Activated naive CD8-positive, alpha-beta T cell treated with anti-CD3 and anti-CD28 coated beads for 36 hours (primary cell): ENCODE results near the gene NAGK. TPM values are rescaled to one million over a fixed set of nuclear protein-coding genes. Genes with fewer than 3 reads are reported as not detected.

Experiments
- DNase-seq: peaks from one replicate; pipeline ENCODE4 v3.0.0; 2021
- H3K27ac Mint-ChIP-seq: one replicate; pipeline ENCODE4 v1.8.0; 2022; ENCODE audit warnings: mild to moderate bottlenecking, moderate library complexity, mixed read lengths
- H3K27me3 Mint-ChIP-seq: one replicate; pipeline ENCODE4 v1.8.0; 2022; ENCODE audit warnings: mild to moderate bottlenecking, mixed read lengths
- H3K36me3 Mint-ChIP-seq: one replicate; pipeline ENCODE4 v1.8.0; 2021; ENCODE audit warnings: mild to moderate bottlenecking, mixed read lengths
- H3K4me1 Mint-ChIP-seq: one replicate; pipeline ENCODE4 v1.8.0; 2021; ENCODE audit warnings: mixed read lengths
- H3K4me3 Mint-ChIP-seq: one replicate; pipeline ENCODE4 v1.8.0; 2022; ENCODE audit warnings: mild to moderate bottlenecking, moderate library complexity, mixed read lengths
- H3K9me3 Mint-ChIP-seq: one replicate; pipeline ENCODE4 v1.8.0; 2022; ENCODE audit warnings: mixed read lengths
- total RNA-seq, 2 experiments: library from RNA; stranded (reverse); gene quantifications; one replicate each; pipeline ENCODE4 v1.2.3, GENCODE V29; 2021

The NAGK gene
- total RNA-seq, 2 experiments from 2014 or later, result 55.6 to 62.1 TPM

- Mint-ChIP-seq H3K27ac (no peak overlapping the region), H3K9me3 (no peaks in the 10 kb centered on the region), H3K27me3 (peaks cover 5% of the 10 kb centered on the region), H3K4me3 (no peak overlapping the region), H3K4me1 (peaks cover 10% of the 10 kb centered on the region), H3K36me3 (no peaks in the 10 kb centered on the region)
- no peak for DNase-seq
These were observed 5.2 kb upstream of the NAGK start for GRCh38 chr2:71063216-71063615.

DNA sequence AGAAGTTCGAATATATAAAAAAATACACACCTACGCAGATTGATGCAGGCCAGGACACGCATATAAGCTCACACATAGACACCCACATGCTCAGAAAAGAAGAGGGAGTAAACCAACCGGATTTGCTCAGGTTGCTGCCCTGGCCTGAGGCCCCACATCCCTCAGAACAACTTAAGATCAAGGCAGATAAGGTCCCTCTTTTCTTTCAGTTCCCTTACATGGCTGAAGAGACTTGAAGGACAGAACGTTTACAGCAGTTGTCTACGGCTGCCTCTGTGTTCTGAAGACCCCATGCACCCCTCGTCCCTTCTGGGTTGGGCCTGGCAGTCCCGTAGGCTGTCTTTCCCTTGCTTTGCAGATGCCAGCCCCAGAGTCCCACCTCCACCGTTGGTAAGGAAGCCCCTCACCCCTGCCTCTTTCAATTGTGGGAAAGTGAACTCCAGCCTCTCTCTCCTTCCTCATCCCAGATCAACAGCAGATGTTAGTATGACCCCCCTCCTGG lies 4.3 kb upstream of the NAGK start:
- DNase-seq, result no peak
- Mint-ChIP-seq H3K9me3 (no peaks in the 10 kb centered on the region), H3K27me3 (peaks cover 5% of the 10 kb centered on the region), H3K27ac (no peak overlapping the region), H3K36me3 (no peaks in the 10 kb centered on the region), H3K4me1 (peaks cover 12% of the 10 kb centered on the region), H3K4me3 (no peak overlapping the region)

GRCh38 chr2:71064754-71065621 lies 3.5 kb upstream of the NAGK start:
- peaks cover 3% of the 10 kb centered on the region for H3K36me3 Mint-ChIP-seq

DNA sequence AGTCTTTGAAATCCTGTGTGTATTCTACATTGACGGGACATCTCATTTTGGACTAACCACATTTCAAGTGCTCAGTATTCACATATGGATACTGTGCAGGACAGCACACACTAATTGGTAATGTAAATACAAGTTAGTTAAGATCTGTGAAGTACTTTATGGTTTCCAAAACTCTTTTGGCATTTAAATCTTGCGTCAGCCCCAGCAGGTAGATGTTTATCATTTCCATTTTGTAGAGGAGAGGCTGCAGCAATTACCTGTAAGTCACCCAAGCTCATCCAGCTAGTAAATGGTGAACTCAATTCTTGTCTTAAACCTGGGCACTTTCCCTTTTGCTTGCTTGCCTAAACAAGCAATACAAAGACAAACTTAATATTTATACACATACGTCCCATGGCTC lies 1.6 kb upstream of the NAGK start:
- peaks cover 39% of the 10 kb centered on the region for H3K4me1 Mint-ChIP-seq
- DNase-seq, result no peak
- H3K4me3 Mint-ChIP-seq, result no peak overlapping the region
- H3K27ac Mint-ChIP-seq, result no peak overlapping the region
- H3K27me3 Mint-ChIP-seq, result no peaks in the 10 kb centered on the region
- H3K36me3 Mint-ChIP-seq, result peaks cover 9% of the 10 kb centered on the region
- H3K9me3 Mint-ChIP-seq, result no peaks in the 10 kb centered on the region

More at GRCh38 chr2:71064754-71065621, 3.5 kb upstream of the NAGK start:
- H3K27ac Mint-ChIP-seq, result no peak overlapping the region
- no peaks in the 10 kb centered on the region for H3K9me3 Mint-ChIP-seq
- DNase-seq, result no peak
- H3K4me1 Mint-ChIP-seq, result peaks cover 20% of the 10 kb centered on the region
- H3K27me3 Mint-ChIP-seq, result peaks cover 5% of the 10 kb centered on the region
- no peak overlapping the region for H3K4me3 Mint-ChIP-seq

DNA sequence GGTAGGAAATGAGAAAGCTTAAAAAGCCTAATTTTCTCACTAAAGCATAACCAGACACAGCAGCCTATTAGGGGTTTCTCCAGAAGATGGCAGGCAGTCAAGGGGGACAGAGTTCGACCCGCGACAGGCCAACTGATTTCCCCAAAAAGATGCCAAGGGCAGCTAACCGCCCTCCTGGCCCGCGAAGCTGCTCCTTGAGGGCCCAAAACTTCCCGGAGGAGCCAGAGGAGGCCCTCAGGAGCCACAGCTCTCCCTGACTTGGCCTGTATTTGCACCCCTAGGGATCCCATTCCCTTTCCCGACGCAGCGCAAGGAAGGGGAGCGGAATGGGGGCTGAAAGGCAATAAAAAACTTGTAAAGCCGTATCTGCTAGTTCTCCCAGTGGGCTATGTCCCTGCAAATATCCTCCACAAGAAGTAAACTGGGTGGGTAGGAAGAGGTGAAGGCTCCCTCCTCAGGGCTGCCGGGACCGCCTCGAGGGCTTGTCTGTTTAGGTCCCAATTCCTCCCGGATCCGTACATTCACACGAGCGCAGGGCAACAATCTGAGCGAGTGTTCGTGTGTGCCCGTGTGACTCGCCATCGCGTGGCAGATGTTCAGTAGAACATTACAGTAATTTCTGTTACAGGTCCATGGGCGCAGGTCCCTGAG lies 756 bp upstream of the NAGK start:
- H3K4me3 Mint-ChIP-seq, result peak overlapping the region; percentile 93
- H3K27me3 Mint-ChIP-seq, result no peaks in the 10 kb centered on the region
- peak; percentile 9 for DNase-seq
- peaks cover 10% of the 10 kb centered on the region for H3K36me3 Mint-ChIP-seq
- peak overlapping the region; percentile 98 for H3K27ac Mint-ChIP-seq
- no peaks in the 10 kb centered on the region for H3K9me3 Mint-ChIP-seq
- peaks cover 47% of the 10 kb centered on the region for H3K4me1 Mint-ChIP-seq

DNA sequence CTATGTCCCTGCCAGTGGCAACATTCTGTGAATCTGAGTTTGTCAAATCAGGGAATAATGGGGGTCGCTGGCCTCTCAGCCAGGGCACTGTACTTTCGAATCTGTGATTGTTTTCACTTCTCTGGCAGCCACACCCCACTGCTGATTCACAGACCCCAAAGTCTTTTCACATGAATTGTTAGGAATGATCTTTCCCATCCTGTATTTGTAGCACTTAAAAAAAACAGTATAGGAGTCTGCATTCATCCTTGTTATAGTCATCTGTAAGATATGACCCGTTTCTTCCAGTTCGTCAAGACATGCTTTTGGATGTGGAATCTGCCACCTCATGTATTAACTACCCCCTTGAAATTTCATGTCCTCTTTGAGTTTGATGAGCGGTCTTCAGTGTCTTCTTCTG lies 928 bp downstream of the NAGK start:
- Mint-ChIP-seq H3K27me3 (no peaks in the 10 kb centered on the region), H3K4me1 (peaks cover 56% of the 10 kb centered on the region), H3K27ac (peak overlapping the region; percentile 98), H3K36me3 (peaks cover 24% of the 10 kb centered on the region), H3K4me3 (peak overlapping the region; percentile 93), H3K9me3 (no peaks in the 10 kb centered on the region)
- no peak for DNase-seq

DNA sequence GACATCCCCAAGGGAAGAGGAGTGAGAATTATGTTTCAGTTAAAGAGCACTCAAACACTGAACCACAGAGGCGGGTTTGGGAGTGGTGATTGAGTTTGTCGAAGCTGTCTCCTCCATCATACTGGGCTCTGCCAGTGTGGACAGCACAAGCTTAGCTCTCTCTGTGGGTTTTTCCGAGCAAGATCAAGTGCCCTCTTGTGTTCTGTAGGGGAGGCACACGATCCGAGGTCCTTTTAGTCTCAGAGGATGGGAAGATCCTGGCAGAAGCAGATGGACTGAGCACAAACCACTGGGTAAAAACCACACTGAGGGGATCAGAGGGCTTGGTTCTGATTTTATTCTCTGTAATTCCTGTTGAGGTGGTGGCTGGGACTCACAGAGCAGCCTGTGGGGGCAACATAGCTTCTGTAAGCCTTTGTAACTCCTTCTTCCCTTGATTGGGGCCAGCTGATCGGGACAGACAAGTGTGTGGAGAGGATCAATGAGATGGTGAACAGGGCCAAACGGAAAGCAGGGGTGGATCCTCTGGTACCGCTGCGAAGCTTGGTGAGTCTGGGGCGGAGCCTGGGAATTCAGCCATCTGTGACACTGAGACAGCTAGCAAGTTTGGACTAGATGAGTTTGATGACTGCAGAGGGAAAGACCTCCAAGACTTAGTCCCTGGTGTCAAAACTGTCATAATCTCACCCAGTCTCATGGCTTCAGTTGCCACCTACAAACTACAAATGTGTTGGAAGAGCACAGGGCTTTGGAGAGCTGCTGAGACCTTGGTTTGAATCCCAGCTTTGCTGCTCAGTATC lies 2.0 kb downstream of the NAGK start:
- Mint-ChIP-seq H3K9me3 (no peaks in the 10 kb centered on the region), H3K4me3 (no peak overlapping the region), H3K27ac (peak overlapping the region; percentile 92), H3K4me1 (peaks cover 55% of the 10 kb centered on the region), H3K36me3 (peaks cover 26% of the 10 kb centered on the region), H3K27me3 (no peaks in the 10 kb centered on the region)
- DNase-seq, result no peak

- Mint-ChIP-seq H3K27ac (peak overlapping the region; percentile 92), H3K27me3 (no peaks in the 10 kb centered on the region), H3K4me1 (peaks cover 53% of the 10 kb centered on the region), H3K9me3 (no peaks in the 10 kb centered on the region), H3K36me3 (peaks cover 26% of the 10 kb centered on the region), H3K4me3 (peak overlapping the region; percentile 79)
- DNase-seq, result peak; percentile 61
These were observed 3.4 kb downstream of the NAGK start for GRCh38 chr2:71071681-71072398.

- peak overlapping the region; percentile 60 for H3K4me3 Mint-ChIP-seq
- peaks cover 26% of the 10 kb centered on the region for H3K36me3 Mint-ChIP-seq
These were observed 4.0 kb downstream of the NAGK start for GRCh38 chr2:71072492-71072891.

GRCh38 chr2:71073475-71073874 lies 5.0 kb downstream of the NAGK start:
- peak overlapping the region; percentile 5 for H3K27ac Mint-ChIP-seq
- H3K4me1 Mint-ChIP-seq, result peaks cover 47% of the 10 kb centered on the region
- DNase-seq, result no peak
- peaks cover 30% of the 10 kb centered on the region for H3K36me3 Mint-ChIP-seq
- H3K9me3 Mint-ChIP-seq, result no peaks in the 10 kb centered on the region
- H3K27me3 Mint-ChIP-seq, result no peaks in the 10 kb centered on the region
- H3K4me3 Mint-ChIP-seq, result no peak overlapping the region

More at GRCh38 chr2:71072492-71072891, 4.0 kb downstream of the NAGK start:
- peak overlapping the region; percentile 92 for H3K27ac Mint-ChIP-seq
- H3K4me1 Mint-ChIP-seq, result peaks cover 48% of the 10 kb centered on the region
- H3K9me3 Mint-ChIP-seq, result no peaks in the 10 kb centered on the region
- DNase-seq, result no peak
- no peaks in the 10 kb centered on the region for H3K27me3 Mint-ChIP-seq

DNA sequence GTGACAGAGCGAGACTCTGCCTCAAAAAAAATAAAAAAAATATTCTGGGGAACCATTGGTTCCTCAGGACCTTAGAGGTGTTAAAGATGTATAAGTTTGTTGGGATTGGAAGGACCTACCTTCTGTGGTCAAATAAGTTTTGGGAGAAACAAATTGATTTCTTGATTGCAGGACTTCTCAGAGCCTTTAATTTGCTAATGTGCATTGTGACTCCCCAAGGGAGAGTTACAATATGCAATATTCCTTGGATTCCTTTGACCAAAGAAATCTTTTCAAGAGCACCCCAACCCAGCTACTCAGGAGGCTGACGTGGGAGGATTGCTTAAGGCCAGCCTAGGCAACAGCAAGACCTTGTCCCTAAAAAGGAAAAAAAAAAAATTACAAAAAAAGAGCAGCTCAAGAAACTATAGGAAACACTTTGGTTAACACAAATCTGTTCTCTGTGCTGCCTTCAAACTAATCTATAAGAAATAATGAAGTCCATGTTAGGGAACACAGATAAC lies 6.5 kb downstream of the NAGK start:
- peaks cover 37% of the 10 kb centered on the region for H3K4me1 Mint-ChIP-seq
- no peak overlapping the region for H3K4me3 Mint-ChIP-seq
- DNase-seq, result no peak
- H3K36me3 Mint-ChIP-seq, result peaks cover 32% of the 10 kb centered on the region
- no peaks in the 10 kb centered on the region for H3K9me3 Mint-ChIP-seq
- no peak overlapping the region for H3K27ac Mint-ChIP-seq
- no peaks in the 10 kb centered on the region for H3K27me3 Mint-ChIP-seq

- no peaks in the 10 kb centered on the region for H3K9me3 Mint-ChIP-seq
- peaks cover 18% of the 10 kb centered on the region for H3K36me3 Mint-ChIP-seq
- DNase-seq, result no peak
- H3K27ac Mint-ChIP-seq, result no peak overlapping the region
- H3K4me3 Mint-ChIP-seq, result no peak overlapping the region
- H3K4me1 Mint-ChIP-seq, result peaks cover 13% of the 10 kb centered on the region
- no peaks in the 10 kb centered on the region for H3K27me3 Mint-ChIP-seq
These were observed 10.2 kb downstream of the NAGK start for GRCh38 chr2:71078624-71079023.

DNA sequence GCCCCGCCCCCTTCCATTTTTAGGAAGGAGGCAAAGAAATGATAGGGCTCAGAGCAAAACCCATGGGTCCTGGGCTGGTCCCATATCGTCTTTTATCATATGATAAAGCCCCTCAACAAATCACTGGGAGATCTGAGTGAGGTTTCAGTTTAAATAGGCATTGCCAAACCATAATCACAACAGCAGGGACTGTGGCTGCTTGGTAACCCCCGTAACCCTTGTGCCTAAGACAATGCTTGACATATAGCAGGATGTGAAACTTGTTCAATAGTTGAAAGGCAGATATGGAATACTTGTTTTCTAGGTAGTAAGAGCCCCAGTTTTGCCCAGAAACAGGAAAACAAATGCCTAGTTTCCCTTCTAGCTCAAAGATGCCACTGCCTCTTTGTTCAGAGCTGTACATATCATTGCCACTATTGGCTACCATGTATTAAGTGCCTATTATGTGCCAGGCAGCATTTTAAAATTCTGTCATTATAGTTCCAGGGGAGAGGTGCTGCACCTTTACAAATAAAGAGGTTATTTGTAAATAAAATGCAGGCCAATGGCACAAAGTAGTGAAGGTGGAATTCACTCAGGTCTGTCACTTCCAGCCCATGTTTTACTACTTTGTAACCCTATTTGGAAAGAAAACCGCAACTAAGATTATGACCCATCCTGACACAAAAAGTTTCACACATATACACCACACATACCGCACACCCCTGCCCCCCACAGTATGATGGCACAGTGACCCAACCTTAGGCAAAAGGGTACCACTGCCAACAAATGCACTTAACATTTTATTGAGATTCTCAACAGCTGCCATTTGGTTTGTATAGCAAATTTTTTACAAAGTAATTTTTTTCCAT lies 14.2 kb downstream of the NAGK start:
- H3K27ac Mint-ChIP-seq, result peak overlapping the region; percentile 57
- H3K27me3 Mint-ChIP-seq, result no peaks in the 10 kb centered on the region
- H3K9me3 Mint-ChIP-seq, result no peaks in the 10 kb centered on the region
- H3K36me3 Mint-ChIP-seq, result peaks cover 9% of the 10 kb centered on the region
- no peak overlapping the region for H3K4me3 Mint-ChIP-seq
- peak; percentile 53 for DNase-seq
- H3K4me1 Mint-ChIP-seq, result peaks cover 9% of the 10 kb centered on the region
